ENCODE measurements around the gene PLCXD1.

GRCh38 chrX:314049-314448 is 32.9 kb downstream of the PLCXD1 start:
- TF ChIP-seq, protein P1, sequence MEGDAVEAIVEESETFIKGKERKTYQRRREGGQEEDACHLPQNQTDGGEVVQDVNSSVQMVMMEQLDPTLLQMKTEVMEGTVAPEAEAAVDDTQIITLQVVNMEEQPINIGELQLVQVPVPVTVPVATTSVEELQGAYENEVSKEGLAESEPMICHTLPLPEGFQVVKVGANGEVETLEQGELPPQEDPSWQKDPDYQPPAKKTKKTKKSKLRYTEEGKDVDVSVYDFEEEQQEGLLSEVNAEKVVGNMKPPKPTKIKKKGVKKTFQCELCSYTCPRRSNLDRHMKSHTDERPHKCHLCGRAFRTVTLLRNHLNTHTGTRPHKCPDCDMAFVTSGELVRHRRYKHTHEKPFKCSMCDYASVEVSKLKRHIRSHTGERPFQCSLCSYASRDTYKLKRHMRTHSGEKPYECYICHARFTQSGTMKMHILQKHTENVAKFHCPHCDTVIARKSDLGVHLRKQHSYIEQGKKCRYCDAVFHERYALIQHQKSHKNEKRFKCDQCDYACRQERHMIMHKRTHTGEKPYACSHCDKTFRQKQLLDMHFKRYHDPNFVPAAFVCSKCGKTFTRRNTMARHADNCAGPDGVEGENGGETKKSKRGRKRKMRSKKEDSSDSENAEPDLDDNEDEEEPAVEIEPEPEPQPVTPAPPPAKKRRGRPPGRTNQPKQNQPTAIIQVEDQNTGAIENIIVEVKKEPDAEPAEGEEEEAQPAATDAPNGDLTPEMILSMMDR (IDR thresholded peaks at IDR 0.05) = no peak
- TF ChIP-seq EZH2 (IDR thresholded peaks at IDR 0.05) (no peak), EZH2phosphoT487 (IDR thresholded peaks at IDR 0.05) (no peak)

All from neural progenitor cell (in vitro differentiated cells).